22Rv1 (cell line): ENCODE data around the gene WDFY1.

Source experiments
- H3K27ac ChIP-seq: fragments of 450-650 bp; 2 replicates; pipeline ENCODE4 v1.5.1; 2017
- CTCF ChIP-seq: fragments of 450-650 bp; IDR thresholded peaks from 2 replicates; pipeline ENCODE4 v1.5.1; 2017; ENCODE audit warnings: mild to moderate bottlenecking
- ZFX ChIP-seq: fragments of 450-650 bp; IDR thresholded peaks from 2 replicates; pipeline ENCODE4 v1.6.1; 2017; ENCODE audit warnings: antibody characterized with exemption, borderline replicate concordance

The WDFY1 gene

DNA sequence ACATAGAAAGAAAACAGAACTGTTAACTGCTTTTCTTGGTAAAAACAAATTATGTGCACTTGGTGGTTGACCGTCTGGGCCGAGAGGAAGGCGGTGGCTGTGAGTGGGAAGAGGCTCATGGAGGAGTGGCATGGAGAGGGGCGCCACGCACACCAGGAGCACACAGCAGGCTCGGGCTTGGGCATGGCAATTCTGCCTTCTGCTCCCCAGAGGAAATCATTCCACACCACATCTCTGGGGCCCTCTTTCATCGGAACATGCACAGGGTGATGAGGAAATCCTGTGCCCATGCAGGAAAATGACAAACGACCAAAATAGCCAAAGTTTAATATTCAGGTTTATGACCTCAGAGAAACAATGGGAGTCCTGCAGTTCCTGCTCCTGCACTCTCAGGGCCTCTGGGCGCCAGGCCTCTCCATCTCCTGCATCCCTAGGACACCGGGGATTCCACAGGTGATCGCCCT, 26.4 kb downstream of the WDFY1 start:
- TF ChIP-seq CTCF (no peak), ZFX (no peak)
- H3K27ac ChIP-seq: no peak overlapping the region

GRCh38 chr2:223916181-223916920, 28.8 kb downstream of the WDFY1 start:
- no peak overlapping the region for H3K27ac ChIP-seq
- no peak for TF ChIP-seq CTCF
- no peak for TF ChIP-seq ZFX

- no peak overlapping the region for H3K27ac ChIP-seq
- TF ChIP-seq ZFX: no peak
- no peak for TF ChIP-seq CTCF
These were observed 30.1 kb downstream of the WDFY1 start for GRCh38 chr2:223915071-223915470.

DNA sequence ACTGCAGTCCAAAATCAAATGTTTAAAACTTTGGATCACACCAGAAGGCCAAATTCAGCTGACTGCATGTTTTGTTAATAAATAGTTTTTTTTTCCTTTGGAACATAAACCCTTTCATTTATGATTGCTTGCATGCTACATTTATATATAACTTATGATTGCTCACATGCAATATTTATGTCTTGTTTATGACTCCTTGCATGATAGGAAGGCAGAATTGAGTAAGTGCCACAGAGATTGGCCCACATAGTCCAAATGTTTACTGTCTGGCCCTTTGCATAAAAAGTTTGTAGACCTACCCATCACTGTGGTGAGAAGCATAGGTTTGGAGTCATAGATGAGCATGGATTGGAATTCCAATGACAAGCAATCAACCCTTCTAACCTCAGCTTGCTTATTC, 30.8 kb downstream of the WDFY1 start:
- H3K27ac ChIP-seq: no peak overlapping the region
- TF ChIP-seq ZFX: no peak
- TF ChIP-seq CTCF: no peak

DNA sequence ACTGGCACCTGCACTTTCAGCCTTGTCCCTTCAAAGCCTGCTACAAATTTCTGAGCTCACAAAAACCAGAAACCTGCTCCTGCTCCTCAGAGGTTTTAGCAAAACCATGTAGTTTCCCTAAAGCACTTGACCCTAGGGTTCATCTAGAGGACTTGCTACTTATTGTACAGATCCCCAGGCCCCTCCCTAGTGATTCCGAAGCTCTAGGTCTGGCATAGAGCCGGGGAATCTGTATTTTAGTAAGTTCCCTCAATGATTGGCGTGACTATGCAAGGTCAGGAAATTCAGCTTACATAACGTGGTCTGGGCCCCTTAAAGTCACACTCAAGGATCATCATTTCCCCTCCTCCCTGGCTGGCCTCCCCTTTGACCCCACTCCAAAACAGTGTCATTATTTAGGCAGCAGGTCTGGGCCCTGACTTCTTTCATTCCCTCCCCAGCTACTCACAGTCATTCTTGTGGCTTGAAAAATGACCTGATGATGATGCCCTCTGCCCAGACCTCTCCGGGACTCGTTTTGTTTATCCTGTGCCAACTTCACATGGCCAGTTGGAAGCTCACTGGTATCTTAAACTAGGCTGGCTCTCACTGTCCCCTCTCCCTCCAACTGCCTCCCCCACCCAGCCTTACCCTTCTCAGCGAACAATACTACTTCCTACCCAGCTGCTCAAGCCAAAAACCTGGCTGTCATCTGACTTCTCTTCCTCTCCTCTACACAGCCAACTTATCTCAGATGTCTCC, 36.0 kb downstream of the WDFY1 start:
- no peak overlapping the region; the same call in 1 of the 2 replicates for H3K27ac ChIP-seq

DNA sequence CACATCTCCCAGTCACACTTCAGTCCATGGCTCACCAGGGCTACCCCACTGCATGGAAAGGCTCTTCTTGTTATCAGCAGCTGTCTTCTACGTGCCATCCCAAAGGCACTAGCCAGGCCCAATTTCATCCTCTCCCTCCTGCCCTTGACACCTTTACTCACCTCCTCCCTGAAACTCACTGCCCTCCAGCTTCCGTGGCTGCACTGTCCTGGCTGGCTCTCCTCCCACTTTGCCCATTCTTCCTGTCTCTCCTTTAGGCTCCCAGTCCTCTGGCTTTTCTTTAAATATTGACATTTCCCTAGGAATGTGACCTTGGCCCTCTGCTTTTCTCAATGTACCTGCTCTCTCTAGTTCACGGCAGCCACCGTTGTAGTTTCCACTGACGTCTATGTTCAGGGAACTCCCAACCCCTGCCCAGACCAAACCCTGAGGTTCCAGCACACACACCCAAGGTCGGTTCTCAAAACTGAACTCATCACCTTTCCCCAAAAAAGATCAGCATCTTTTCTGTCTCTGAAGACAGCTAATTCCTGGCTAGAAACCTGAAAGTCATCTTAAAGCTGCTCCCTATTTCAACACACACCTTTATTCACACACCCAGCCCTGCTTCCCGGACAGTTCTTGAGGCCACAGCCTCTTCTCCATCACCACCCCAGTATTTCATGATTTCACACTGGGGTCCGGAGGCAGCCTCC, 36.7 kb downstream of the WDFY1 start:
- TF ChIP-seq CTCF (no peak), ZFX (no peak)
- H3K27ac ChIP-seq: no peak overlapping the region; the same call in 1 of the 2 replicates

More for the DNA sequence above, 36.0 kb downstream of the WDFY1 start:
- TF ChIP-seq CTCF: no peak
- TF ChIP-seq ZFX: no peak

- no peak overlapping the region for H3K27ac ChIP-seq
- no peak for TF ChIP-seq ZFX
These were observed 39.1 kb downstream of the WDFY1 start for GRCh38 chr2:223905996-223906395.
